Liver (tissue), 3 donors: Measurements from ENCODE around the gene FAN1.

Source experiments
- EGR1 ChIP-seq, 2 donors: IDR thresholded peaks; 2 replicates each; pipeline ENCODE4 v1.6.1; 2016 to 2018; ENCODE audit warnings: antibody characterized with exemption in 2 of 2, low read depth in 2 of 2
- GABPA ChIP-seq, 2 donors: IDR thresholded peaks in 1 of 2; conservative IDR thresholded peaks in 1 of 2; 2 replicates each; pipeline ENCODE4 v1.6.1; 2016; ENCODE audit warnings: antibody characterized with exemption in 2 of 2, mild to moderate bottlenecking in 1 of 2, moderate library complexity in 1 of 2
- HNF4G ChIP-seq: IDR thresholded peaks from 2 replicates; pipeline ENCODE4 v1.6.1; 2016; ENCODE audit warnings: antibody characterized with exemption
- RXRA ChIP-seq, 2 donors: IDR thresholded peaks; 2 replicates each; pipeline ENCODE4 v1.6.1; 2017 to 2018; ENCODE audit warnings: antibody characterized with exemption in 2 of 2, mild to moderate bottlenecking in 1 of 2
- SP1 ChIP-seq: IDR thresholded peaks from 2 replicates; pipeline ENCODE4 v1.6.1; 2018; ENCODE audit warnings: antibody characterized with exemption, mild to moderate bottlenecking
- TF ChIP-seq, protein P1 (sequence below): IDR thresholded peaks from 2 replicates; pipeline ENCODE4 v1.6.1; 2016; ENCODE audit warnings: antibody characterized with exemption
- TF ChIP-seq, protein P2 (sequence below): fragments of 150-350 bp; IDR thresholded peaks from 2 replicates; pipeline ENCODE4 v1.5.1; 2017; ENCODE audit warnings: improper control_type of control experiment, low read depth, low read length; ENCODE audit not compliant: missing input control
- TF ChIP-seq, protein P3 (sequence below): IDR thresholded peaks from 2 replicates; pipeline ENCODE4 v1.6.1; 2016; ENCODE audit warnings: antibody characterized with exemption, mild to moderate bottlenecking
- TF ChIP-seq, protein P4 (sequence below): IDR thresholded peaks from 2 replicates; pipeline ENCODE4 v1.6.1; 2016; ENCODE audit warnings: antibody characterized with exemption
- donor health status: healthy.
- donor health status: healthy.

DNA sequence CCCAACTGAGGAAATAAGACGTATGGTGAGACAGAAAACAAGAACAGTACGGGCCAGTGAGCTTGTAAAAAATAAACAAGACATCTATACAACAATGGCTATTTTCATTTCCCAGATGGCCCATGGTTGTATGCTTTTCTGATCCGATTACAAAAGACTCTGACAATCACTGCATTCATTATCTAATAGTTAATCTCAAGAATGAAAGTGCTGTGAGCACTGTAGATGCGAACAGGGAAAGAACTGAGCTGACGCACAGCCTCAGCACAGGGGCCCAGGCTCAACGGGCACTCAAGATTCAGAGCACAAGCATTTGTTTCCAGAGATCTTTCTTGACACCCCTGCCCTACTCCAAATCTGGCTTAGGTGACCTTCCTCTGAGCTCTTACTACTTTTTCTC is 80.8 kb downstream of the FAN1 start:
- TF ChIP-seq, protein P1, sequence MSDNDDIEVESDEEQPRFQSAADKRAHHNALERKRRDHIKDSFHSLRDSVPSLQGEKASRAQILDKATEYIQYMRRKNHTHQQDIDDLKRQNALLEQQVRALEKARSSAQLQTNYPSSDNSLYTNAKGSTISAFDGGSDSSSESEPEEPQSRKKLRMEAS: no peak
- TF ChIP-seq GABPA (IDR thresholded peaks at IDR 0.05 in 1 of 2, conservative IDR thresholded peaks at IDR 0.05 in 1 of 2) (no peak), SP1 (no peak), RXRA (IDR thresholded peaks at IDR 0.05) (no peak), EGR1 (IDR thresholded peaks at IDR 0.05; ENCODE audit: low read depth in 2 of 2) (no peak), HNF4G (no peak)
- TF ChIP-seq, protein P2, sequence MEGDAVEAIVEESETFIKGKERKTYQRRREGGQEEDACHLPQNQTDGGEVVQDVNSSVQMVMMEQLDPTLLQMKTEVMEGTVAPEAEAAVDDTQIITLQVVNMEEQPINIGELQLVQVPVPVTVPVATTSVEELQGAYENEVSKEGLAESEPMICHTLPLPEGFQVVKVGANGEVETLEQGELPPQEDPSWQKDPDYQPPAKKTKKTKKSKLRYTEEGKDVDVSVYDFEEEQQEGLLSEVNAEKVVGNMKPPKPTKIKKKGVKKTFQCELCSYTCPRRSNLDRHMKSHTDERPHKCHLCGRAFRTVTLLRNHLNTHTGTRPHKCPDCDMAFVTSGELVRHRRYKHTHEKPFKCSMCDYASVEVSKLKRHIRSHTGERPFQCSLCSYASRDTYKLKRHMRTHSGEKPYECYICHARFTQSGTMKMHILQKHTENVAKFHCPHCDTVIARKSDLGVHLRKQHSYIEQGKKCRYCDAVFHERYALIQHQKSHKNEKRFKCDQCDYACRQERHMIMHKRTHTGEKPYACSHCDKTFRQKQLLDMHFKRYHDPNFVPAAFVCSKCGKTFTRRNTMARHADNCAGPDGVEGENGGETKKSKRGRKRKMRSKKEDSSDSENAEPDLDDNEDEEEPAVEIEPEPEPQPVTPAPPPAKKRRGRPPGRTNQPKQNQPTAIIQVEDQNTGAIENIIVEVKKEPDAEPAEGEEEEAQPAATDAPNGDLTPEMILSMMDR: no peak
- TF ChIP-seq, protein P3, sequence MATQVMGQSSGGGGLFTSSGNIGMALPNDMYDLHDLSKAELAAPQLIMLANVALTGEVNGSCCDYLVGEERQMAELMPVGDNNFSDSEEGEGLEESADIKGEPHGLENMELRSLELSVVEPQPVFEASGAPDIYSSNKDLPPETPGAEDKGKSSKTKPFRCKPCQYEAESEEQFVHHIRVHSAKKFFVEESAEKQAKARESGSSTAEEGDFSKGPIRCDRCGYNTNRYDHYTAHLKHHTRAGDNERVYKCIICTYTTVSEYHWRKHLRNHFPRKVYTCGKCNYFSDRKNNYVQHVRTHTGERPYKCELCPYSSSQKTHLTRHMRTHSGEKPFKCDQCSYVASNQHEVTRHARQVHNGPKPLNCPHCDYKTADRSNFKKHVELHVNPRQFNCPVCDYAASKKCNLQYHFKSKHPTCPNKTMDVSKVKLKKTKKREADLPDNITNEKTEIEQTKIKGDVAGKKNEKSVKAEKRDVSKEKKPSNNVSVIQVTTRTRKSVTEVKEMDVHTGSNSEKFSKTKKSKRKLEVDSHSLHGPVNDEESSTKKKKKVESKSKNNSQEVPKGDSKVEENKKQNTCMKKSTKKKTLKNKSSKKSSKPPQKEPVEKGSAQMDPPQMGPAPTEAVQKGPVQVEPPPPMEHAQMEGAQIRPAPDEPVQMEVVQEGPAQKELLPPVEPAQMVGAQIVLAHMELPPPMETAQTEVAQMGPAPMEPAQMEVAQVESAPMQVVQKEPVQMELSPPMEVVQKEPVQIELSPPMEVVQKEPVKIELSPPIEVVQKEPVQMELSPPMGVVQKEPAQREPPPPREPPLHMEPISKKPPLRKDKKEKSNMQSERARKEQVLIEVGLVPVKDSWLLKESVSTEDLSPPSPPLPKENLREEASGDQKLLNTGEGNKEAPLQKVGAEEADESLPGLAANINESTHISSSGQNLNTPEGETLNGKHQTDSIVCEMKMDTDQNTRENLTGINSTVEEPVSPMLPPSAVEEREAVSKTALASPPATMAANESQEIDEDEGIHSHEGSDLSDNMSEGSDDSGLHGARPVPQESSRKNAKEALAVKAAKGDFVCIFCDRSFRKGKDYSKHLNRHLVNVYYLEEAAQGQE: no peak
- TF ChIP-seq, protein P4, sequence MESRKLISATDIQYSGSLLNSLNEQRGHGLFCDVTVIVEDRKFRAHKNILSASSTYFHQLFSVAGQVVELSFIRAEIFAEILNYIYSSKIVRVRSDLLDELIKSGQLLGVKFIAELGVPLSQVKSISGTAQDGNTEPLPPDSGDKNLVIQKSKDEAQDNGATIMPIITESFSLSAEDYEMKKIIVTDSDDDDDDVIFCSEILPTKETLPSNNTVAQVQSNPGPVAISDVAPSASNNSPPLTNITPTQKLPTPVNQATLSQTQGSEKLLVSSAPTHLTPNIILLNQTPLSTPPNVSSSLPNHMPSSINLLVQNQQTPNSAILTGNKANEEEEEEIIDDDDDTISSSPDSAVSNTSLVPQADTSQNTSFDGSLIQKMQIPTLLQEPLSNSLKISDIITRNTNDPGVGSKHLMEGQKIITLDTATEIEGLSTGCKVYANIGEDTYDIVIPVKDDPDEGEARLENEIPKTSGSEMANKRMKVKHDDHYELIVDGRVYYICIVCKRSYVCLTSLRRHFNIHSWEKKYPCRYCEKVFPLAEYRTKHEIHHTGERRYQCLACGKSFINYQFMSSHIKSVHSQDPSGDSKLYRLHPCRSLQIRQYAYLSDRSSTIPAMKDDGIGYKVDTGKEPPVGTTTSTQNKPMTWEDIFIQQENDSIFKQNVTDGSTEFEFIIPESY: no peak
